ENCODE data around the gene GCK.

Gene GCK

GRCh38 chr7:44156453-44157010, 32.7 kb downstream of the GCK start:
- no peak for DNase-seq

GRCh38 chr7:44155191-44156185, 33.8 kb downstream of the GCK start:
- DNase-seq = peak in 20 of 58 donors; percentile 4 to 57 (median 38)

GRCh38 chr7:44154703-44155102, 34.5 kb downstream of the GCK start:
- DNase-seq = no peak

- DNase-seq = no peak
Observed at GRCh38 chr7:44153948-44154335, 35.3 kb downstream of the GCK start.

- DNase-seq = no peak
Observed at GRCh38 chr7:44152971-44153947, 36.0 kb downstream of the GCK start.

GRCh38 chr7:44151956-44152355, 37.3 kb downstream of the GCK start:
- DNase-seq = no peak

GRCh38 chr7:44150966-44151941, 38.0 kb downstream of the GCK start:
- DNase-seq = no peak

GRCh38 chr7:44150466-44150832, 38.8 kb downstream of the GCK start:
- no peak for DNase-seq

GRCh38 chr7:44149571-44150465, 39.4 kb downstream of the GCK start:
- no peak for DNase-seq

- no peak for DNase-seq
Observed at GRCh38 chr7:44148961-44149536, 40.2 kb downstream of the GCK start.

GRCh38 chr7:44148166-44148565, 41.1 kb downstream of the GCK start:
- DNase-seq = no peak

- peak in 7 of 58 donors; percentile 7 to 37 (median 22) for DNase-seq
Observed at GRCh38 chr7:44147026-44147991, 41.9 kb downstream of the GCK start.

GRCh38 chr7:44145969-44146911, 43.0 kb downstream of the GCK start:
- DNase-seq = peak in 49 of 58 donors; percentile 16 to 80 (median 54)

- DNase-seq = peak in 29 of 58 donors; percentile 9 to 61 (median 25)
Observed at GRCh38 chr7:44145479-44145968, 43.7 kb downstream of the GCK start.

- DNase-seq = peak in 1 of 58 donors; percentile 10
Observed at GRCh38 chr7:44144968-44145478, 44.2 kb downstream of the GCK start.
